Neural progenitor cell (in vitro differentiated cells): Measurements from ENCODE around the gene ROR2. TPM values are rescaled to one million over a fixed set of nuclear protein-coding genes. Genes with fewer than 3 reads are reported as not detected.

Experiments used
- DNase-seq: peaks from one replicate; pipeline ENCODE4 v3.0.0-alpha.2; 2016; ENCODE audit warnings: low spot score
- H2AFZ ChIP-seq: fragments of 200-600 bp; sonication (generic); replicated peaks from 2 replicates; pipeline ENCODE4 v1.6.1; 2016; ENCODE audit warnings: antibody characterized with exemption
- H3F3A ChIP-seq: fragments of 200-600 bp; sonication (generic); 2 replicates; pipeline ENCODE4 v1.6.1; 2016; ENCODE audit warnings: antibody characterized with exemption, low read depth
- H3K27ac ChIP-seq: fragments of 200-600 bp; sonication (generic); 2 replicates; pipeline ENCODE4 v1.5.1; 2016; ENCODE audit warnings: mild to moderate bottlenecking
- H3K27me3 ChIP-seq: fragments of 200-600 bp; sonication (generic); 2 replicates; pipeline ENCODE4 v1.6.1; 2016; ENCODE audit warnings: mild to moderate bottlenecking, moderate library complexity
- H3K36me3 ChIP-seq: fragments of 200-600 bp; sonication (generic); 2 replicates; pipeline ENCODE4 v1.5.1; 2016
- H3K4me1 ChIP-seq: fragments of 200-600 bp; sonication (generic); 2 replicates; pipeline ENCODE4 v1.6.1; 2016; ENCODE audit warnings: mixed run types
- H3K4me2 ChIP-seq: fragments of 200-600 bp; sonication (generic); 2 replicates; pipeline ENCODE4 v1.6.1; 2016
- H3K4me3 ChIP-seq: fragments of 200-600 bp; sonication (generic); 2 replicates; pipeline ENCODE4 v1.5.1; 2016
- H3K79me2 ChIP-seq: fragments of 200-600 bp; sonication (generic); 2 replicates; pipeline ENCODE4 v1.6.1; 2016; ENCODE audit warnings: low read depth
- H3K9ac ChIP-seq: fragments of 200-600 bp; sonication (generic); 2 replicates; pipeline ENCODE4 v1.6.1; 2016
- H3K9me3 ChIP-seq: fragments of 200-600 bp; sonication (generic); 2 replicates; pipeline ENCODE4 v1.5.1; 2016; ENCODE audit warnings: low read depth
- H4K20me1 ChIP-seq: fragments of 200-600 bp; sonication (generic); 2 replicates; pipeline ENCODE4 v1.6.1; 2016; ENCODE audit warnings: low read depth
- H3K27ac Mint-ChIP-seq: 3 replicates; pipeline ENCODE4 v1.8.0; 2021; ENCODE audit warnings: mixed read lengths
- H3K27me3 Mint-ChIP-seq: 2 replicates; pipeline ENCODE4 v1.8.0; 2022; ENCODE audit warnings: low read depth, mild to moderate bottlenecking, inconsistent platforms, moderate library complexity, mixed read lengths; ENCODE audit not compliant: insufficient read depth
- H3K36me3 Mint-ChIP-seq: 3 replicates; pipeline ENCODE4 v1.8.0; 2021; ENCODE audit warnings: mixed read lengths
- H3K4me1 Mint-ChIP-seq: 3 replicates; pipeline ENCODE4 v1.8.0; 2021; ENCODE audit warnings: mixed read lengths
- H3K4me3 Mint-ChIP-seq: 3 replicates; pipeline ENCODE4 v1.8.0; 2021; ENCODE audit warnings: mild to moderate bottlenecking, moderate library complexity, mixed read lengths
- H3K9me3 Mint-ChIP-seq: 3 replicates; pipeline ENCODE4 v1.8.0; 2020; ENCODE audit warnings: mixed read lengths
- EZH2 ChIP-seq: fragments of 200-600 bp; sonication (generic); IDR thresholded peaks from 2 replicates; pipeline ENCODE4 v1.6.1; 2017; ENCODE audit warnings: antibody characterized with exemption, mild to moderate bottlenecking, moderate library complexity
- EZH2phosphoT487 ChIP-seq: fragments of 200-600 bp; sonication (generic); IDR thresholded peaks from 2 replicates; pipeline ENCODE4 v1.6.1; 2017; ENCODE audit warnings: antibody characterized with exemption
- total RNA-seq: library from RNA; depleted of rRNA; stranded (reverse); fragments of >200 nt; gene quantifications from 2 replicates; pipeline ENCODE4 v1.2.3, GENCODE V29; 2015; ENCODE audit warnings: low replicate concordance
- TF ChIP-seq, protein P1 (sequence below): fragments of 200-600 bp; sonication (generic); IDR thresholded peaks from 2 replicates; pipeline ENCODE4 v1.5.1; 2017; ENCODE audit warnings: antibody characterized with exemption, mild to moderate bottlenecking

Gene ROR2
- total RNA-seq, 1 donor from 2014 or later: 20.1 TPM

DNA sequence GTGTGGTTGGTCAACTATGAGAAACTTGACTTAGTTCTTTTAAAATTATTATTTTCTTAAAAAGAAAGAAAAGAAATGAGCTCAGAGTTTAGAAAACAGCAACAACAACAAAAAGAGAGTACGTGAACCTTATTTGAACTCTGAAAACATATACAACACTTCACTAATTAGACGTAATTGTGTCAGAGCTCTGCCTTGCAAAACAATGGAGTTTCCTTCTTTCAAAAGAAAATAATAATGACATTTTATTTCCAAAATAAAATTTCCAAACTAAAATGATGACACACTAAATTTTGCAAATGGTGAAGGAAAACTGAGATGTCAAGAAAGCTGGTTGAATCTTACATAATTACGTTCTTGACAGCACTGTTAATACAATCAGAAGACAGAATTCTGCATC is 15.4 kb downstream of the ROR2 start:
- no peaks in the 10 kb centered on the region for H3K36me3 ChIP-seq
- Mint-ChIP-seq H3K27ac (peak overlapping the region; percentile 42), H3K4me1 (peaks cover 26% of the 10 kb centered on the region), H3K9me3 (peaks cover 66% of the 10 kb centered on the region), H3K4me3 (no peak overlapping the region), H3K27me3 (no peaks in the 10 kb centered on the region), H3K36me3 (peaks cover 46% of the 10 kb centered on the region)
- TF ChIP-seq, protein P1, sequence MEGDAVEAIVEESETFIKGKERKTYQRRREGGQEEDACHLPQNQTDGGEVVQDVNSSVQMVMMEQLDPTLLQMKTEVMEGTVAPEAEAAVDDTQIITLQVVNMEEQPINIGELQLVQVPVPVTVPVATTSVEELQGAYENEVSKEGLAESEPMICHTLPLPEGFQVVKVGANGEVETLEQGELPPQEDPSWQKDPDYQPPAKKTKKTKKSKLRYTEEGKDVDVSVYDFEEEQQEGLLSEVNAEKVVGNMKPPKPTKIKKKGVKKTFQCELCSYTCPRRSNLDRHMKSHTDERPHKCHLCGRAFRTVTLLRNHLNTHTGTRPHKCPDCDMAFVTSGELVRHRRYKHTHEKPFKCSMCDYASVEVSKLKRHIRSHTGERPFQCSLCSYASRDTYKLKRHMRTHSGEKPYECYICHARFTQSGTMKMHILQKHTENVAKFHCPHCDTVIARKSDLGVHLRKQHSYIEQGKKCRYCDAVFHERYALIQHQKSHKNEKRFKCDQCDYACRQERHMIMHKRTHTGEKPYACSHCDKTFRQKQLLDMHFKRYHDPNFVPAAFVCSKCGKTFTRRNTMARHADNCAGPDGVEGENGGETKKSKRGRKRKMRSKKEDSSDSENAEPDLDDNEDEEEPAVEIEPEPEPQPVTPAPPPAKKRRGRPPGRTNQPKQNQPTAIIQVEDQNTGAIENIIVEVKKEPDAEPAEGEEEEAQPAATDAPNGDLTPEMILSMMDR: no peak
- no peak for TF ChIP-seq EZH2
- no peak for DNase-seq
- no peaks in the 10 kb centered on the region for H3K27me3 ChIP-seq
- H2AFZ ChIP-seq: no peak overlapping the region
- H3K9me3 ChIP-seq: peaks cover 17% of the 10 kb centered on the region
- H3K4me3 ChIP-seq: no peak overlapping the region
- peaks cover 93% of the 10 kb centered on the region for H3K79me2 ChIP-seq
- H3K9ac ChIP-seq: no peak overlapping the region
- H4K20me1 ChIP-seq: peaks cover 55% of the 10 kb centered on the region
- peaks cover 26% of the 10 kb centered on the region for H3F3A ChIP-seq
- H3K27ac ChIP-seq: no peak overlapping the region
- H3K4me2 ChIP-seq: peak overlapping the region; percentile 38
- H3K4me1 ChIP-seq: peaks cover 27% of the 10 kb centered on the region

DNA sequence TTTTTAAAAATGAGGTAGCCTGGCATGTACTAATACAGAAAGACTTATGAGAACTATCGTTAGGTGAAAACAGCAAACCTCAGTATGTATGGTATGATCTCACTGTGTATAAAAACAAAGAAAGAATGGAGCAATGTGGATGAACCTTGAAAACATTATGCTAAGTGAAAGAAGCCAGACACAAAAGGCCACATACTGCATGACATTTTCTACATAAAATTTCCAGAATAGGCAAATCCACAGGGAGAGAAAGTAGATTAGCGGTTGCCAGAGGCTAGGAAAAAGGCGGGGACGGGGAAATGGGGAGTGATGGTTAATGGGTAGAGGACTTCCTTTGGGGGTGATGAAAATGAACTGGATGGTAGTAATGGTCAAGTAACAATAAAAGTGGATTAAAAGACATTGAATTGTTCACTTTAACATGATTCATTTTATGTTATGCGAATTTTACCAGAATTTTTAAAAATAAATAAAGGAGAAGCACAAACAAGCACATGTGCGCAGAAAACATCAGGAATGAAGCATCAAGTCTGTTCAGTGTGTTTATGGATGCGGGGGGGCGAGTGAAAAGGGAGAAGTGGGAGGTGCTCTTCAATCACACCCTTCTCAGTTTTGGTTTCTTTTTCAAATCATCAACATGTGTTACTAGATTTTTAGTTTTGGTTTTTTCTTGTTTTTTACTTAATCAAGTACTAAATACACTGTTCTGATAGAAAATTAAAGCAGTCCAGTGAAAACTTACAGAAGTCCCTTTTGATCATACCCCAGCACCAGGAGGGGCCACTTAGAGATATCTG is 16.3 kb downstream of the ROR2 start:
- Mint-ChIP-seq H3K4me3 (no peak overlapping the region), H3K27ac (no peak overlapping the region), H3K4me1 (peaks cover 21% of the 10 kb centered on the region), H3K36me3 (peaks cover 47% of the 10 kb centered on the region), H3K27me3 (no peaks in the 10 kb centered on the region), H3K9me3 (peaks cover 69% of the 10 kb centered on the region)
- H3K4me1 ChIP-seq: peaks cover 21% of the 10 kb centered on the region
- no peak overlapping the region for H2AFZ ChIP-seq
- no peak for TF ChIP-seq EZH2phosphoT487
- no peak for TF ChIP-seq EZH2
- TF ChIP-seq, protein P1: no peak
- no peak overlapping the region for H3K9ac ChIP-seq
- H4K20me1 ChIP-seq: peaks cover 46% of the 10 kb centered on the region
- H3K79me2 ChIP-seq: peaks cover 93% of the 10 kb centered on the region
- peaks cover 24% of the 10 kb centered on the region for H3F3A ChIP-seq
- H3K27ac ChIP-seq: no peak overlapping the region
- H3K27me3 ChIP-seq: no peaks in the 10 kb centered on the region
- H3K36me3 ChIP-seq: no peaks in the 10 kb centered on the region
- no peak overlapping the region for H3K4me3 ChIP-seq
- no peak for DNase-seq
- peaks cover 17% of the 10 kb centered on the region for H3K9me3 ChIP-seq
- no peak overlapping the region for H3K4me2 ChIP-seq

DNA sequence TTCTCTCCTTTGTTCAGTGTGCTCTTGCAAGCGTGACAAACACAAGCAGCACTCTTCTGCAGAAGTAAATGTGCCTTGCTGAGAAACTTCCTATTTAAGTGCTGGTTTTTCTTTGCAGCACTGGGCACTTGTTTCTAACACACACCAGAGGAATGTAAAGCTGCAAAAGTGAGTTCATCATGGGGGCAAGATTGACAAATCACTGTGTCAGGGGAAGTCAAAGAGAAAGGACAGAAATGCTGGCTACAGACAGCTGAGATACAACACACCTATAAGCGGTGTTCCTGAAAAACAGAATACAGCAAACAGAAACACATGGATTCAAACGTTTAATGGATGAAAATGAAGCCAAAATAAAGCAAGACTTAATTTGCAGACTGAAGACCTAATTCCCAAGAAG is 19.6 kb downstream of the ROR2 start:
- DNase-seq: no peak

More for the DNA sequence above, 19.6 kb downstream of the ROR2 start:
- Histone ChIP-seq H3K79me2 (peaks cover 94% of the 10 kb centered on the region), H2AFZ (no peak overlapping the region), H3K4me1 (peaks cover 16% of the 10 kb centered on the region), H3K27ac (no peak overlapping the region), H3K9me3 (peaks cover 17% of the 10 kb centered on the region), H3K4me2 (no peak overlapping the region), H3F3A (peaks cover 14% of the 10 kb centered on the region), H3K9ac (no peak overlapping the region), H3K27me3 (no peaks in the 10 kb centered on the region), H3K36me3 (no peaks in the 10 kb centered on the region), H4K20me1 (peaks cover 28% of the 10 kb centered on the region), H3K4me3 (no peak overlapping the region)
- no peak overlapping the region for H3K27ac Mint-ChIP-seq
- TF ChIP-seq, protein P1: no peak
- TF ChIP-seq EZH2phosphoT487 (no peak), EZH2 (no peak)
- H3K9me3 Mint-ChIP-seq: peaks cover 65% of the 10 kb centered on the region
- peaks cover 45% of the 10 kb centered on the region for H3K36me3 Mint-ChIP-seq
- H3K27me3 Mint-ChIP-seq: no peaks in the 10 kb centered on the region
- H3K4me1 Mint-ChIP-seq: peaks cover 8% of the 10 kb centered on the region
- no peak overlapping the region for H3K4me3 Mint-ChIP-seq
